Transverse colon (tissue), 4 donors: ENCODE data around the gene GMDS. TPM values are rescaled to one million over a fixed set of nuclear protein-coding genes. Genes with fewer than 3 reads are reported as not detected.

ENCODE experiments used
- DNase-seq: peaks from one replicate; pipeline ENCODE4 v3.0.0-alpha.2; 2019
- H3K27ac ChIP-seq, 4 donors: fragments of 200-600 bp; sonication (generic); 2 replicates each; pipeline ENCODE4 v1.5.1; 2016 to 2018; ENCODE audit warnings: inconsistent platforms in 4 of 4
- H3K27me3 ChIP-seq: fragments of 200-600 bp; sonication (generic); 2 replicates; pipeline ENCODE4 v1.5.1; 2017; ENCODE audit warnings: inconsistent platforms
- H3K36me3 ChIP-seq, 4 donors: fragments of 200-600 bp; sonication (generic); 2 replicates each; pipeline ENCODE4 v1.5.1; 2017 to 2019; ENCODE audit warnings: inconsistent platforms in 4 of 4
- H3K4me1 ChIP-seq, 4 donors: fragments of 200-600 bp; sonication (generic); 2 replicates each; pipeline ENCODE4 v1.5.1; 2017 to 2020; ENCODE audit warnings: inconsistent platforms in 4 of 4
- H3K4me3 ChIP-seq, 4 donors: fragments of 200-600 bp; sonication (generic); 1 replicate in 1 of 4; 2 replicates in 3 of 4; pipeline versions ENCODE4 v1.5.1 to v1.6.1; 2017 to 2019; ENCODE audit warnings: inconsistent platforms in 4 of 4
- H3K9me3 ChIP-seq, 2 donors: fragments of 200-600 bp; sonication (generic); 2 replicates each; pipeline ENCODE4 v1.5.1; 2017 to 2019; ENCODE audit warnings: inconsistent platforms in 2 of 2
- EP300 ChIP-seq: sonication (generic); formaldehyde crosslinking; IDR thresholded peaks from one replicate; pipeline ENCODE4 v1.6.1; 2017; ENCODE audit warnings: antibody characterized with exemption, low read depth
- POLR2A ChIP-seq: fragments of 450-650 bp; IDR thresholded peaks from one replicate; pipeline ENCODE4 v1.6.1; 2016; ENCODE audit warnings: antibody characterized with exemption, mild to moderate bottlenecking, moderate library complexity
- POLR2AphosphoS5 ChIP-seq, 3 donors: sonication (generic); formaldehyde crosslinking; IDR thresholded peaks; one replicate each; pipeline ENCODE4 v1.6.1; 2016; ENCODE audit warnings: antibody characterized with exemption in 3 of 3
- WGBS, 2 donors: methylation state at CpG; one replicate each; pipeline ENCODE4 v1.1.5; 2018; ENCODE audit warnings: low coverage in 1 of 2; 5-methylcytosine and 5-hydroxymethylcytosine counted together
- in situ Hi-C, 4 donors: fragments of 200-750 bp; cut with MboI; loops; one replicate each; pipeline versions ENCODE4 v1.15.0 to v1.15.1; 2017; ENCODE audit warnings: low sequenced_read_pairs in 3 of 4, low pct_ligation_motif_present in 1 of 4, low pct_unique_long_range_greater_than_20kb in 1 of 4
- intact Hi-C: fragments of 100-400 bp; cut with DNase I; formaldehyde crosslinking; loops from one replicate; pipeline ENCODE4 v1.15.1; 2023; ENCODE audit warnings: low total_unique reads
- total RNA-seq, 4 donors: library from RNA; depleted of rRNA; stranded (reverse); fragments of >200 nt; gene quantifications; one replicate each; pipeline ENCODE4 v1.1.0, GENCODE V29; 2016
- TF ChIP-seq, protein P1 (sequence below), 5 experiments: fragments of 200-600 bp in 3 of 5; fragments of 450-650 bp in 2 of 5; sonication (generic) in 3 of 5; IDR thresholded peaks; 1 replicate in 2 of 5; 2 replicates in 3 of 5; pipeline ENCODE4 v1.5.1; 2016 to 2017; ENCODE audit warnings: antibody characterized with exemption in 5 of 5, inconsistent platforms in 3 of 5, mild to moderate bottlenecking in 2 of 5, moderate library complexity in 1 of 5

The GMDS gene
- total RNA-seq, 4 donors from 2014 or later, result 66.2 to 546 (median 102) TPM

DNA sequence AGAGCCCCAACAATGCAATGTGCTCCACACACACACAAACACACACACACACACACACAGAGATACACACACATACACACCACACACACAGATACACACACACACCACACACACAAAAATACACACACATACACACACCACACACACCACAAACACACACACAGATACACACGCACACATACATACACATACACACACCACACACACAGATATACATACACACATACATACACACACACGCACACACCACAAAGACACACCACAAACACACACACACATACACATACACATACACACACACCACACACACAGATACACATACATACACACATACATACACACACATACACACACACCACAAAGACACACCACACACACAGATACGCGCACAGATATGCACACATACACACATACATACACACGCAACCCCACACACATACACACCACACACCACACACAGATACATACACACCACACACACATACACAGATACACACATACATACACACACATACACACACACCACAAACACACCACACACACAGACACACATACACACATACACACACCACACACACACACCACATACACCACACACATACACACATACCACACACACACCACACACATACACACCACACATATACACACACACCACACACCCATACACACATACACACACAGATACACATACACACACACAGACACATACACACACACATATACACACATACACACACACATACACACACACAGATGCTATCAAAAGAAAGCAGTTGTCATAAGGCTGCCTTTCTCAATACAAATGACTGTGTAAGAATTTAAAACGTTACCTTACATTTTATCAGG is 507.7 kb downstream of the GMDS start:
- no peak for DNase-seq
- Histone ChIP-seq H3K9me3 (no peaks in the 10 kb centered on the region), H3K27ac (no peak overlapping the region), H3K36me3 (no peaks in the 10 kb centered on the region), H3K4me1 (no peaks in the 10 kb centered on the region), H3K27me3 (no peaks in the 10 kb centered on the region), H3K4me3 (no peak overlapping the region)
- in situ Hi-C loops, result no loop called here
- intact Hi-C loops, result no loop called here
- WGBS, 2 donors, result 73 to 95% methylated on average over 1 to 6 of the region's 6 CpGs
- no peak for TF ChIP-seq EP300
- TF ChIP-seq POLR2AphosphoS5 (IDR thresholded peaks at IDR 0.05), result no peak
- TF ChIP-seq, protein P1, sequence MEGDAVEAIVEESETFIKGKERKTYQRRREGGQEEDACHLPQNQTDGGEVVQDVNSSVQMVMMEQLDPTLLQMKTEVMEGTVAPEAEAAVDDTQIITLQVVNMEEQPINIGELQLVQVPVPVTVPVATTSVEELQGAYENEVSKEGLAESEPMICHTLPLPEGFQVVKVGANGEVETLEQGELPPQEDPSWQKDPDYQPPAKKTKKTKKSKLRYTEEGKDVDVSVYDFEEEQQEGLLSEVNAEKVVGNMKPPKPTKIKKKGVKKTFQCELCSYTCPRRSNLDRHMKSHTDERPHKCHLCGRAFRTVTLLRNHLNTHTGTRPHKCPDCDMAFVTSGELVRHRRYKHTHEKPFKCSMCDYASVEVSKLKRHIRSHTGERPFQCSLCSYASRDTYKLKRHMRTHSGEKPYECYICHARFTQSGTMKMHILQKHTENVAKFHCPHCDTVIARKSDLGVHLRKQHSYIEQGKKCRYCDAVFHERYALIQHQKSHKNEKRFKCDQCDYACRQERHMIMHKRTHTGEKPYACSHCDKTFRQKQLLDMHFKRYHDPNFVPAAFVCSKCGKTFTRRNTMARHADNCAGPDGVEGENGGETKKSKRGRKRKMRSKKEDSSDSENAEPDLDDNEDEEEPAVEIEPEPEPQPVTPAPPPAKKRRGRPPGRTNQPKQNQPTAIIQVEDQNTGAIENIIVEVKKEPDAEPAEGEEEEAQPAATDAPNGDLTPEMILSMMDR (IDR thresholded peaks at IDR 0.05), result no peak
- no peak for TF ChIP-seq POLR2A

DNA sequence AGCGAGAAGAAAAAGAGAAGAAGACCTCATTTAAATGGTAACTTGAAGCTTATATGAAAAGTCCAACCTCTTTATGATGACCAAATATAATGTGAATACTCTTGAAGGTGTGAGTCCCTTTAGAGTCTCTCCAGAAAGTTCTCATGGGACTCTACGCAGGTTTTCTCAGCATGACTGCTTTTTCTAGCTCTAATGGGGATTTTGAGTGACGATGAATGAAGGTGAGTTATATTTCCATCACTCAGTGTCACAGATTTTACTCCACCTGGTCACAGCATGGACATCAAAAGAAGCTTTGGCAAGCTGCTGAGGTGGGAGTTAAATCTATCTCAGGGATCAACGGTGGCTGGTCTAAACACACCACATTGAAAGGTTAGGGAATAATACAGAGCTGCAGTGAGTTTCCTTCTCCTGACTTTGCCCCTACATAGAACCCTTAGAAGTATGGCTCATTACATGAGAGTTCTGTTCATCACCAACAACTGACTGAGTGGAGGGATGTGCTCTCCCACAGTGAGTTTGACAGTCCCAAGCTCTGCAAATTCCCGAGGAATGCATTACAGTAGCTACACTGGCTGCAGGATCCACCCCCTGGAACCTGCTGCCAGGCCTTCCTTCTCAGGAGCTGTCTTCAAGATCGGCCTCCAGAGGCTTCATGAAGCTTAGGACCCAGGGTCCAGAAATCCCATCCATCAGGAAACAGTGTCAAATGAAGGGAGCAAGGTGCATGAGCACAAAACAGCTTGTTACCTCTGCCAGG is 508.9 kb downstream of the GMDS start:
- H3K27me3 ChIP-seq, result no peaks in the 10 kb centered on the region
- WGBS, 2 donors, result 88 to 100% methylated on average over 4 to 6 of the region's 6 CpGs
- intact Hi-C loops (no loop called here), in situ Hi-C loops (no loop called here)
- H3K4me1 ChIP-seq, result no peaks in the 10 kb centered on the region
- H3K9me3 ChIP-seq, result no peaks in the 10 kb centered on the region
- H3K4me3 ChIP-seq, result no peak overlapping the region
- no peaks in the 10 kb centered on the region for H3K36me3 ChIP-seq
- DNase-seq, result no peak
- no peak overlapping the region for H3K27ac ChIP-seq
- TF ChIP-seq POLR2AphosphoS5 (IDR thresholded peaks at IDR 0.05), result no peak
- no peak for TF ChIP-seq POLR2A
- TF ChIP-seq, protein P1 (IDR thresholded peaks at IDR 0.05), result no peak
- no peak for TF ChIP-seq EP300

DNA sequence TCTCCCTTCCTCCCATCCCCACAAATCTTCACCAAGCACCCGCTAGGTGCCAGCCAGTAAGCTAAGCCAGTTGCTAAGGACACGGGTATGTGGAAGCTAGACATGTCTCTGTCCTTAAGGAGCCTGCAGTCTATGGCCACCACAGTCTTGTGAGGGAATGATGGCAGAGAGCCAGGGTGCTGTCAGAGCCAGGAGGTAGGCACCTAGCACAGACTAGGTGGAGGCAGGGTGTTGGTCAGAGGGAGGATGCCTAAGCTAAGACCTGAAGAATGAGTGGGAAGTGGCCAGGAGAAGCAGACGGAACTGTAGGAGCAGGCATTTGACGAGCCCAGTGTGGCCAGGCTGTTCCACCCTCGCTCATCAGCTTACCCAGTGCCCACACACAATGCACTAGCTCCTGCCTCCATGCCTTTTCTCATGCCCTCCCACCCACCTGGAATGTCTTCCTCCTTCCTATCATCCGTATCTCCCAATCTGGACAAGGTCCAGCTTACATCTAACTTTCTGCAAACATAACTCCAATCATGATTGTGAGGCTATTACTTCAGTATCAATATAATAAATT is 510.1 kb downstream of the GMDS start:
- in situ Hi-C loops (no loop called here), intact Hi-C loops (no loop called here)
- no peaks in the 10 kb centered on the region for H3K36me3 ChIP-seq
- WGBS, 2 donors, result 81 to 92% methylated on average over 3 to 6 of the region's 6 CpGs
- no peaks in the 10 kb centered on the region for H3K4me1 ChIP-seq
- H3K27me3 ChIP-seq, result no peaks in the 10 kb centered on the region
- DNase-seq, result no peak
- no peak overlapping the region for H3K27ac ChIP-seq
- no peak overlapping the region for H3K4me3 ChIP-seq
- TF ChIP-seq EP300 (no peak), POLR2AphosphoS5 (IDR thresholded peaks at IDR 0.05) (no peak), POLR2A (no peak)
- TF ChIP-seq, protein P1 (IDR thresholded peaks at IDR 0.05), result no peak
- no peaks in the 10 kb centered on the region for H3K9me3 ChIP-seq

DNA sequence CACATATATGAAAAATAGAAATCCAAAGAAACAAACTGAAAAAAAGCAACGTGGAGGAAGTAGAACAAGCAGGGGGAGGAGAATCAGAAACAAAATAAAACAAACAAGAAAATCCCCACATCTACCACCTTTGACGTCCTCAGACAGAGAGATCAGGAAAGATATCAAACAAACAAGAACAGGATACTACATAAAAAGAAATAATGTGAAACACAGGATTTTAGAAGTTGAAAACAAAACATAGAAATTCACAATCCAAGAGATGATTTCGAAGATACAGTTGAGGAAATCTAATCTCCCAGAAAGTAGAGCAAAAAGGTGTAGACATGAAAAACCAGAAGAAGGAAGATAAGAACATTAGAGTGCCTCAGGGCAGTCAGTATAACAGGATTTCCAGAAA is 514.5 kb downstream of the GMDS start:
- TF ChIP-seq POLR2A, result no peak
- TF ChIP-seq POLR2AphosphoS5 (IDR thresholded peaks at IDR 0.05), result no peak
- TF ChIP-seq, protein P1 (IDR thresholded peaks at IDR 0.05), result no peak
- no peak for TF ChIP-seq EP300
- no peak for DNase-seq
- intact Hi-C loops, result no loop called here
- Histone ChIP-seq H3K4me1 (no peaks in the 10 kb centered on the region), H3K4me3 (no peak overlapping the region), H3K27me3 (no peaks in the 10 kb centered on the region), H3K36me3 (no peaks in the 10 kb centered on the region), H3K27ac (no peak overlapping the region), H3K9me3 (no peaks in the 10 kb centered on the region)
- in situ Hi-C loops, result no loop called here
- 60 to 80% methylated on average over 3 of the region's 3 CpGs for WGBS, 2 donors
